ENCODE results near the gene ZNF337.
"Not testable (repeated sequence)": the region's sequence is repeated elsewhere in the genome, so short reads cannot be mapped to it uniquely, and the experiment has no call there.

Gene ZNF337

GRCh38 chr20:25695532-25696370 is 902 bp downstream of the ZNF337 start:
- peak in 6 of 56 donors; percentile 18 to 54 (median 40) for DNase-seq

GRCh38 chr20:25692499-25692898 is 4.2 kb downstream of the ZNF337 start:
- no peak for DNase-seq

- no peak for DNase-seq
Observed at GRCh38 chr20:25690427-25690826, 6.2 kb downstream of the ZNF337 start.

- DNase-seq = no peak
Observed at GRCh38 chr20:25686081-25687067, 10.3 kb downstream of the ZNF337 start.

- DNase-seq = no peak
Observed at GRCh38 chr20:25685276-25686080, 11.2 kb downstream of the ZNF337 start.

- not testable (repeated sequence) for DNase-seq
Observed at GRCh38 chr20:25683826-25684225, 12.8 kb downstream of the ZNF337 start.

GRCh38 chr20:25683050-25683449 is 13.6 kb downstream of the ZNF337 start:
- DNase-seq = no peak

- DNase-seq = peak in 9 of 56 donors; percentile 2 to 32 (median 8)
Observed at GRCh38 chr20:25676164-25676809, 20.4 kb downstream of the ZNF337 start.

GRCh38 chr20:25675161-25675560 is 21.5 kb downstream of the ZNF337 start:
- no peak for DNase-seq

GRCh38 chr20:25672659-25673235 is 23.9 kb downstream of the ZNF337 start:
- no peak for DNase-seq

- no peak for DNase-seq
Observed at GRCh38 chr20:25669826-25670422, 26.7 kb downstream of the ZNF337 start.

GRCh38 chr20:25668446-25668845 is 28.2 kb downstream of the ZNF337 start:
- no peak for DNase-seq

GRCh38 chr20:25659999-25660398 is 36.7 kb downstream of the ZNF337 start:
- no peak for DNase-seq

GRCh38 chr20:25654487-25654886 is 42.2 kb downstream of the ZNF337 start:
- DNase-seq = no peak

- DNase-seq = not testable (repeated sequence)
Observed at GRCh38 chr20:25652866-25653265, 43.8 kb downstream of the ZNF337 start.

GRCh38 chr20:25644814-25645213 is 51.8 kb downstream of the ZNF337 start:
- no peak for DNase-seq

- DNase-seq = no peak
Observed at GRCh38 chr20:25643716-25644115, 52.9 kb downstream of the ZNF337 start.

GRCh38 chr20:25637247-25637646 is 59.4 kb downstream of the ZNF337 start:
- DNase-seq = no peak

- DNase-seq = no peak
Observed at GRCh38 chr20:25632940-25633790, 63.5 kb downstream of the ZNF337 start.
